ENCODE data around the gene ATP12A.

The ATP12A gene

GRCh38 chr13:24682353-24682752, 2.1 kb downstream of the ATP12A start:
- TF ChIP-seq FOXP2 (optimal IDR thresholded peaks at IDR 0.05; ENCODE audit: borderline replicate concordance, extremely low read depth, extremely low read length, insufficient read depth) (no peak), TAF1 (IDR thresholded peaks at IDR 0.05; ENCODE audit: borderline replicate concordance, insufficient read depth, low read length) (no peak), POLR2AphosphoS5 (IDR thresholded peaks at IDR 0.05; ENCODE audit: low read depth, low read length) (no peak), REST (IDR thresholded peaks at IDR 0.05; ENCODE audit: insufficient read depth in 1 of 2, low read depth in 2 of 2, low read length in 2 of 2) (no peak), SIN3A (IDR thresholded peaks at IDR 0.05; ENCODE audit: borderline replicate concordance, insufficient read depth, low read length) (no peak)

- TF ChIP-seq TAF1 (IDR thresholded peaks at IDR 0.05; ENCODE audit: borderline replicate concordance, insufficient read depth, low read length) (no peak), SIN3A (IDR thresholded peaks at IDR 0.05; ENCODE audit: borderline replicate concordance, insufficient read depth, low read length) (no peak), POLR2AphosphoS5 (IDR thresholded peaks at IDR 0.05; ENCODE audit: low read depth, low read length) (no peak), REST (IDR thresholded peaks at IDR 0.05; ENCODE audit: insufficient read depth in 1 of 2, low read depth in 2 of 2, low read length in 2 of 2) (no peak), FOXP2 (optimal IDR thresholded peaks at IDR 0.05; ENCODE audit: borderline replicate concordance, extremely low read depth, extremely low read length, insufficient read depth) (no peak)
These were observed 3.1 kb downstream of the ATP12A start for GRCh38 chr13:24683351-24683750.

- TF ChIP-seq SIN3A (IDR thresholded peaks at IDR 0.05; ENCODE audit: borderline replicate concordance, insufficient read depth, low read length) (no peak), REST (IDR thresholded peaks at IDR 0.05; ENCODE audit: insufficient read depth in 1 of 2, low read depth in 2 of 2, low read length in 2 of 2) (no peak), POLR2AphosphoS5 (IDR thresholded peaks at IDR 0.05; ENCODE audit: low read depth, low read length) (no peak), FOXP2 (optimal IDR thresholded peaks at IDR 0.05; ENCODE audit: borderline replicate concordance, extremely low read depth, extremely low read length, insufficient read depth) (no peak), TAF1 (IDR thresholded peaks at IDR 0.05; ENCODE audit: borderline replicate concordance, insufficient read depth, low read length) (no peak)
These were observed 3.8 kb downstream of the ATP12A start for GRCh38 chr13:24683838-24684599.

GRCh38 chr13:24684600-24684998, 4.4 kb downstream of the ATP12A start:
- TF ChIP-seq REST (IDR thresholded peaks at IDR 0.05; ENCODE audit: insufficient read depth in 1 of 2, low read depth in 2 of 2, low read length in 2 of 2) (no peak), POLR2AphosphoS5 (IDR thresholded peaks at IDR 0.05; ENCODE audit: low read depth, low read length) (no peak), SIN3A (IDR thresholded peaks at IDR 0.05; ENCODE audit: borderline replicate concordance, insufficient read depth, low read length) (no peak), TAF1 (IDR thresholded peaks at IDR 0.05; ENCODE audit: borderline replicate concordance, insufficient read depth, low read length) (no peak), FOXP2 (optimal IDR thresholded peaks at IDR 0.05; ENCODE audit: borderline replicate concordance, extremely low read depth, extremely low read length, insufficient read depth) (no peak)

All from PFSK-1 (cell line).